ENCODE results near the gene ACADVL.

DNA sequence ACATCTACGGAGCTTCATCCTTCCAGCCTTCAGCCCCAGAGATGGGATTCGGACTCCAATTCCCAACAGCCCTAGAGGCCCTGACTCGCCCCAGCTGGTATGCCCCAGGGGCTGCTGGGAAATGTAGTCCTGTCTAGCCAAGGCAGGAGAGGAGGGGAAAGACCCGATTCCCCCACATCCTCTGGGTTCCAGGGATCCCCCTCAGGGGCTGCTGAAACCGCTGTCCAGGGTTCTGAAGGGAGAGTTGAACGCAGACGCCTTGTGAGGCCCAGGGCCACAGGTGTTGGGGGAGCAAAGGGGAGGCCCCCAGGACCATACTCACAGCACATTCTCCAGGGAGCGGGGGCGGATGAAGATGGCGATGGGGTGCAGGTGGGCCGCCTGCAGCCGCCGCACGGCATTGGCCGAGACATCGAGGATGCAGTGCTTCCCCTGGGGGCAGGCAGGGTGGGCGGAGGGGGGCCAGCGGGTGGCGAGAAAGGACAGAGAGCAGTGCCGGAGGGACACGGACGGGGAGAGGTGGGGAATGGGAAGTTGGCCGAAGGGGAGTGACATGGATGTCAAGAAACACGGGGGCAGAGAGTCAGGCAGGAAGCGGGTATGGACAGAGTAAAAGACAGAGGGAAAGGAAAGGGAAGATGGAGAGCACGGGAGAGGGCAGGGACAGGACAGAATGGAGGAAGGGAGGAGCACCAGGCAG is 28.0 kb upstream of the ACADVL start:
- TF ChIP-seq, protein P1, sequence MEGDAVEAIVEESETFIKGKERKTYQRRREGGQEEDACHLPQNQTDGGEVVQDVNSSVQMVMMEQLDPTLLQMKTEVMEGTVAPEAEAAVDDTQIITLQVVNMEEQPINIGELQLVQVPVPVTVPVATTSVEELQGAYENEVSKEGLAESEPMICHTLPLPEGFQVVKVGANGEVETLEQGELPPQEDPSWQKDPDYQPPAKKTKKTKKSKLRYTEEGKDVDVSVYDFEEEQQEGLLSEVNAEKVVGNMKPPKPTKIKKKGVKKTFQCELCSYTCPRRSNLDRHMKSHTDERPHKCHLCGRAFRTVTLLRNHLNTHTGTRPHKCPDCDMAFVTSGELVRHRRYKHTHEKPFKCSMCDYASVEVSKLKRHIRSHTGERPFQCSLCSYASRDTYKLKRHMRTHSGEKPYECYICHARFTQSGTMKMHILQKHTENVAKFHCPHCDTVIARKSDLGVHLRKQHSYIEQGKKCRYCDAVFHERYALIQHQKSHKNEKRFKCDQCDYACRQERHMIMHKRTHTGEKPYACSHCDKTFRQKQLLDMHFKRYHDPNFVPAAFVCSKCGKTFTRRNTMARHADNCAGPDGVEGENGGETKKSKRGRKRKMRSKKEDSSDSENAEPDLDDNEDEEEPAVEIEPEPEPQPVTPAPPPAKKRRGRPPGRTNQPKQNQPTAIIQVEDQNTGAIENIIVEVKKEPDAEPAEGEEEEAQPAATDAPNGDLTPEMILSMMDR (IDR thresholded peaks at IDR 0.05), result no peak
- TF ChIP-seq, protein P2, sequence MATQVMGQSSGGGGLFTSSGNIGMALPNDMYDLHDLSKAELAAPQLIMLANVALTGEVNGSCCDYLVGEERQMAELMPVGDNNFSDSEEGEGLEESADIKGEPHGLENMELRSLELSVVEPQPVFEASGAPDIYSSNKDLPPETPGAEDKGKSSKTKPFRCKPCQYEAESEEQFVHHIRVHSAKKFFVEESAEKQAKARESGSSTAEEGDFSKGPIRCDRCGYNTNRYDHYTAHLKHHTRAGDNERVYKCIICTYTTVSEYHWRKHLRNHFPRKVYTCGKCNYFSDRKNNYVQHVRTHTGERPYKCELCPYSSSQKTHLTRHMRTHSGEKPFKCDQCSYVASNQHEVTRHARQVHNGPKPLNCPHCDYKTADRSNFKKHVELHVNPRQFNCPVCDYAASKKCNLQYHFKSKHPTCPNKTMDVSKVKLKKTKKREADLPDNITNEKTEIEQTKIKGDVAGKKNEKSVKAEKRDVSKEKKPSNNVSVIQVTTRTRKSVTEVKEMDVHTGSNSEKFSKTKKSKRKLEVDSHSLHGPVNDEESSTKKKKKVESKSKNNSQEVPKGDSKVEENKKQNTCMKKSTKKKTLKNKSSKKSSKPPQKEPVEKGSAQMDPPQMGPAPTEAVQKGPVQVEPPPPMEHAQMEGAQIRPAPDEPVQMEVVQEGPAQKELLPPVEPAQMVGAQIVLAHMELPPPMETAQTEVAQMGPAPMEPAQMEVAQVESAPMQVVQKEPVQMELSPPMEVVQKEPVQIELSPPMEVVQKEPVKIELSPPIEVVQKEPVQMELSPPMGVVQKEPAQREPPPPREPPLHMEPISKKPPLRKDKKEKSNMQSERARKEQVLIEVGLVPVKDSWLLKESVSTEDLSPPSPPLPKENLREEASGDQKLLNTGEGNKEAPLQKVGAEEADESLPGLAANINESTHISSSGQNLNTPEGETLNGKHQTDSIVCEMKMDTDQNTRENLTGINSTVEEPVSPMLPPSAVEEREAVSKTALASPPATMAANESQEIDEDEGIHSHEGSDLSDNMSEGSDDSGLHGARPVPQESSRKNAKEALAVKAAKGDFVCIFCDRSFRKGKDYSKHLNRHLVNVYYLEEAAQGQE (IDR thresholded peaks at IDR 0.05; ENCODE audit: insufficient read depth in 1 of 2, low read depth in 2 of 2, low read length in 1 of 2), result peak; percentile 70; a peak in 3 of 4 replicates
- no peak for TF ChIP-seq POLR2AphosphoS5 (IDR thresholded peaks at IDR 0.05; ENCODE audit: low read depth, low read length)
